ENCODE data around the gene PDIA2. TPM values are rescaled to one million over a fixed set of nuclear protein-coding genes. Genes with fewer than 3 reads are reported as not detected.
A peak's percentile ranks its signal among the peaks of the same experiment; 100 is the strongest.

Gene PDIA2
- total and polyA plus RNA-seq, 10 of the 15 experiments (the other 5 are each of a cell fraction or from before 2014, with no cell fraction given): 0.11 to 0.36 TPM; not detected in 8

DNA sequence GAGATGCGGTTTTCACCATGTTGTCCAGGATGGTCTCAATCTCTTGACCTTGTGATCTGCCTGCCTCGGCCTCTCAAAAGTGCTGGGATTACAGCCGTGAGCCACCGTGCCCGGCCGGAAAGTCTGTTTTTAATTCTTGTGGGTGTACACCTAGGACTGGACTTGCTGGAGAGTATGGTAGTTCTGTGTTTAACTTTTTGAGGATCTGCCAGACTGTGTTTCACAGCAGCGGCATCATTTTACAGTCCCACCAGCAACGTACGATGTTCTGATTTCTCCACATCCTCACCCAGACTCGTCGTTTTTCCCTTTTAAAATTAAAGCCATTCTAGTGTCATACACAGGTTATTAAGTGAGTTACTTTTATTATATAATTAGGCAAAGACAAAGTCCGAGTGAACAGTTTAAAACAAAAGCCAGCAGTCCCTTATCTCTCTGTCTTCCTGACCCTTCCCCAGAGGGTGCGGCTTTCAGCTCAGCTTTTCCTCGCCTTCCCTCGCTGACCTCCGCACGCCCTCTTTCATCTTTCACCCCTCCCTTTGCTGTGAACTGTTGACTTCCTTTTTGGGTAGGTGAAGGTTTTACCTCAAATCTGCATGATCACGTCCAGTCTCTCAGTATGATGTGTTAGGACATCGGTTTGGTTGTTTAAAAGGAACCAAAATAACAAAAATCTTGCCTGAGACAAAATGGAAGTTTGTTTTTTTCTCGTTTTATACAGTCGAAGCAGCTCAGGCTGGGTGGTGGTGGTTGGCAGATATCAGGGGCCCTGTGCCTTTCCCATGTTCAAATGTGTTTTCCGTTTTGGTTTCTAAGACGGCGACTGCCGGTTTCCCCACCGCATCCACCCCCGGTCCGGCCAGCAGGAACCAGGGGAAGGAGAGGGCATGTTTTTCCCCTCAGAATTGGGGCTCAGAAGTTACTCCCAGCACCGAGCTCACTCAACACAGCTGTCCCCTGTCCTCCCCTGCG is 30.3 kb upstream of the PDIA2 start (continued):
- TF ChIP-seq EGR1 (IDR thresholded peaks at IDR 0.05; ENCODE audit: borderline replicate concordance in 1 of 2, low read depth in 2 of 2, low read length in 2 of 2) (peak in 1 of 2 experiments; percentile 64; a peak in 1 of 3 replicates), FOXK2 (IDR thresholded peaks at IDR 0.05) (no peak), MYB (IDR thresholded peaks at IDR 0.05; ENCODE audit: borderline replicate concordance, low read depth, low read length) (no peak), NR2C1 (IDR thresholded peaks at IDR 0.05) (no peak), CREM (IDR thresholded peaks at IDR 0.05; ENCODE audit: low read depth) (no peak), WRNIP1 (IDR thresholded peaks at IDR 0.05; ENCODE audit: borderline replicate concordance, low read depth, low read length) (no peak), RELA (IDR thresholded peaks at IDR 0.05; ENCODE audit: borderline replicate concordance, partially characterized antibody) (no peak), SRF (IDR thresholded peaks at IDR 0.05; ENCODE audit: low read depth in 2 of 2, low read length in 2 of 2) (peak in 1 of 2 experiments; percentile 52; a peak in 1 of 4 replicates), EED (IDR thresholded peaks at IDR 0.05; ENCODE audit: low read depth) (0 out of 2 replicates have a peak, but pooled peaks have one; percentile 36), BCL11A (IDR thresholded peaks at IDR 0.05; ENCODE audit: low read depth, low read length) (no peak), ZNF207 (IDR thresholded peaks at IDR 0.05; ENCODE audit: borderline replicate concordance) (no peak), EP300 (IDR thresholded peaks at IDR 0.05; ENCODE audit: borderline replicate concordance in 1 of 2, control insufficient read depth in 1 of 2, low read depth in 2 of 2, low read length in 2 of 2) (no peak), POLR2A (IDR thresholded peaks at IDR 0.05; ENCODE audit: low read depth, low read length) (no peak), SUZ12 (IDR thresholded peaks at IDR 0.05; ENCODE audit: unreplicated experiment) (no peak), TCF3 (IDR thresholded peaks at IDR 0.05; ENCODE audit: borderline replicate concordance, insufficient read depth, low read depth, low read length) (no peak), KLF5 (IDR thresholded peaks at IDR 0.05; ENCODE audit: partially characterized antibody) (no peak), ASH2L (IDR thresholded peaks at IDR 0.05; ENCODE audit: borderline replicate concordance, low read depth) (no peak), IRF4 (IDR thresholded peaks at IDR 0.05; ENCODE audit: low read depth, low read length) (0 out of 2 replicates have a peak, but pooled peaks have one; percentile 6)
- TF ChIP-seq, protein P1, sequence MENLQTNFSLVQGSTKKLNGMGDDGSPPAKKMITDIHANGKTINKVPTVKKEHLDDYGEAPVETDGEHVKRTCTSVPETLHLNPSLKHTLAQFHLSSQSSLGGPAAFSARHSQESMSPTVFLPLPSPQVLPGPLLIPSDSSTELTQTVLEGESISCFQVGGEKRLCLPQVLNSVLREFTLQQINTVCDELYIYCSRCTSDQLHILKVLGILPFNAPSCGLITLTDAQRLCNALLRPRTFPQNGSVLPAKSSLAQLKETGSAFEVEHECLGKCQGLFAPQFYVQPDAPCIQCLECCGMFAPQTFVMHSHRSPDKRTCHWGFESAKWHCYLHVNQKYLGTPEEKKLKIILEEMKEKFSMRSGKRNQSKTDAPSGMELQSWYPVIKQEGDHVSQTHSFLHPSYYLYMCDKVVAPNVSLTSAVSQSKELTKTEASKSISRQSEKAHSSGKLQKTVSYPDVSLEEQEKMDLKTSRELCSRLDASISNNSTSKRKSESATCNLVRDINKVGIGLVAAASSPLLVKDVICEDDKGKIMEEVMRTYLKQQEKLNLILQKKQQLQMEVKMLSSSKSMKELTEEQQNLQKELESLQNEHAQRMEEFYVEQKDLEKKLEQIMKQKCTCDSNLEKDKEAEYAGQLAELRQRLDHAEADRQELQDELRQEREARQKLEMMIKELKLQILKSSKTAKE (IDR thresholded peaks at IDR 0.05; ENCODE audit: low read depth, poor library complexity, severe bottlenecking): peak; percentile 79
- TF ChIP-seq, protein P2, sequence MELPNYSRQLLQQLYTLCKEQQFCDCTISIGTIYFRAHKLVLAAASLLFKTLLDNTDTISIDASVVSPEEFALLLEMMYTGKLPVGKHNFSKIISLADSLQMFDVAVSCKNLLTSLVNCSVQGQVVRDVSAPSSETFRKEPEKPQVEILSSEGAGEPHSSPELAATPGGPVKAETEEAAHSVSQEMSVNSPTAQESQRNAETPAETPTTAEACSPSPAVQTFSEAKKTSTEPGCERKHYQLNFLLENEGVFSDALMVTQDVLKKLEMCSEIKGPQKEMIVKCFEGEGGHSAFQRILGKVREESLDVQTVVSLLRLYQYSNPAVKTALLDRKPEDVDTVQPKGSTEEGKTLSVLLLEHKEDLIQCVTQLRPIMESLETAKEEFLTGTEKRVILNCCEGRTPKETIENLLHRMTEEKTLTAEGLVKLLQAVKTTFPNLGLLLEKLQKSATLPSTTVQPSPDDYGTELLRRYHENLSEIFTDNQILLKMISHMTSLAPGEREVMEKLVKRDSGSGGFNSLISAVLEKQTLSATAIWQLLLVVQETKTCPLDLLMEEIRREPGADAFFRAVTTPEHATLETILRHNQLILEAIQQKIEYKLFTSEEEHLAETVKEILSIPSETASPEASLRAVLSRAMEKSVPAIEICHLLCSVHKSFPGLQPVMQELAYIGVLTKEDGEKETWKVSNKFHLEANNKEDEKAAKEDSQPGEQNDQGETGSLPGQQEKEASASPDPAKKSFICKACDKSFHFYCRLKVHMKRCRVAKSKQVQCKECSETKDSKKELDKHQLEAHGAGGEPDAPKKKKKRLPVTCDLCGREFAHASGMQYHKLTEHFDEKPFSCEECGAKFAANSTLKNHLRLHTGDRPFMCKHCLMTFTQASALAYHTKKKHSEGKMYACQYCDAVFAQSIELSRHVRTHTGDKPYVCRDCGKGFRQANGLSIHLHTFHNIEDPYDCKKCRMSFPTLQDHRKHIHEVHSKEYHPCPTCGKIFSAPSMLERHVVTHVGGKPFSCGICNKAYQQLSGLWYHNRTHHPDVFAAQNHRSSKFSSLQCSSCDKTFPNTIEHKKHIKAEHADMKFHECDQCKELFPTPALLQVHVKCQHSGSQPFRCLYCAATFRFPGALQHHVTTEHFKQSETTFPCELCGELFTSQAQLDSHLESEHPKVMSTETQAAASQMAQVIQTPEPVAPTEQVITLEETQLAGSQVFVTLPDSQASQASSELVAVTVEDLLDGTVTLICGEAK (IDR thresholded peaks at IDR 0.05; ENCODE audit: borderline replicate concordance): no peak
- TF ChIP-seq, protein P3, sequence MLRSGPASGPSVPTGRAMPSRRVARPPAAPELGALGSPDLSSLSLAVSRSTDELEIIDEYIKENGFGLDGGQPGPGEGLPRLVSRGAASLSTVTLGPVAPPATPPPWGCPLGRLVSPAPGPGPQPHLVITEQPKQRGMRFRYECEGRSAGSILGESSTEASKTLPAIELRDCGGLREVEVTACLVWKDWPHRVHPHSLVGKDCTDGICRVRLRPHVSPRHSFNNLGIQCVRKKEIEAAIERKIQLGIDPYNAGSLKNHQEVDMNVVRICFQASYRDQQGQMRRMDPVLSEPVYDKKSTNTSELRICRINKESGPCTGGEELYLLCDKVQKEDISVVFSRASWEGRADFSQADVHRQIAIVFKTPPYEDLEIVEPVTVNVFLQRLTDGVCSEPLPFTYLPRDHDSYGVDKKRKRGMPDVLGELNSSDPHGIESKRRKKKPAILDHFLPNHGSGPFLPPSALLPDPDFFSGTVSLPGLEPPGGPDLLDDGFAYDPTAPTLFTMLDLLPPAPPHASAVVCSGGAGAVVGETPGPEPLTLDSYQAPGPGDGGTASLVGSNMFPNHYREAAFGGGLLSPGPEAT (IDR thresholded peaks at IDR 0.05; ENCODE audit: low read depth): peak; percentile 39
